NCI-H2081 (cell line): ENCODE measurements around the gene FERMT3.

ENCODE experiments used
- DNase-seq, 2 experiments: peaks; one replicate each; lab custom pipeline; 2025; lab: John Stamatoyannopoulos, UW

FERMT3 gene

DNA sequence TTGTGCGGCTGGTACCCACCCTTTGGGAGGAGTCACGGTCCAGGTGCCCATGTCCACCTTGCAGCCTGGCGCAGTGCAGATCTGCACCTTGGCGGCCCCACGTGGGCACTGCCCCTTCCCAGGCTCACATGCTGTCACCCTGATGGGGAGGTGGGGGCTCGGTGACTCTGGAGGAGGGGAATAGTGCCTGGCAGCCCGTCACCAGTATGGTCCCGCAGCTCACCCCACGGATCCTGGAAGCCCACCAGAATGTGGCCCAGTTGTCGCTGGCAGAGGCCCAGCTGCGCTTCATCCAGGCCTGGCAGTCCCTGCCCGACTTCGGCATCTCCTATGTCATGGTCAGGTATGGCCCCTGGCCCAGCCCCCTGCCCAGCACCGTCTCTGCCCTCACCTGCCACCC lies 14.3 kb downstream of the FERMT3 start:
- no peak for DNase-seq

DNA sequence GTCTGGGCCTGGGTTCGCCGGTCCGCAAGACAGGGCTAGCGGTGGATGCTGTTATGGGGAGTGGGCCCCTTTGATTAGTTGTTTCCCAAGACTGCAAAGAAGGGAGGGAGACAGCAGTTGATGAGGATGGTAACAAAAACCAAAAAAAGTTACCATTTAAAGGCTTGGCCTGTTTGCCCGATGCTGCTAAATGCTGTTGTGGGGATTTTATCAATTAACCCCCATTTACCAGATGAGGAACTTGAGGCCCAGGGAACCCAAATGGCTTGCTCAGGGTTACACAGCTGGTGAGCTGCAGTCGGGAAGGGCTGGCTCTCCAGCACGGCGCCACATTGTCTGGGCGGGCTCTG lies 16.1 kb downstream of the FERMT3 start:
- no peak for DNase-seq

DNA sequence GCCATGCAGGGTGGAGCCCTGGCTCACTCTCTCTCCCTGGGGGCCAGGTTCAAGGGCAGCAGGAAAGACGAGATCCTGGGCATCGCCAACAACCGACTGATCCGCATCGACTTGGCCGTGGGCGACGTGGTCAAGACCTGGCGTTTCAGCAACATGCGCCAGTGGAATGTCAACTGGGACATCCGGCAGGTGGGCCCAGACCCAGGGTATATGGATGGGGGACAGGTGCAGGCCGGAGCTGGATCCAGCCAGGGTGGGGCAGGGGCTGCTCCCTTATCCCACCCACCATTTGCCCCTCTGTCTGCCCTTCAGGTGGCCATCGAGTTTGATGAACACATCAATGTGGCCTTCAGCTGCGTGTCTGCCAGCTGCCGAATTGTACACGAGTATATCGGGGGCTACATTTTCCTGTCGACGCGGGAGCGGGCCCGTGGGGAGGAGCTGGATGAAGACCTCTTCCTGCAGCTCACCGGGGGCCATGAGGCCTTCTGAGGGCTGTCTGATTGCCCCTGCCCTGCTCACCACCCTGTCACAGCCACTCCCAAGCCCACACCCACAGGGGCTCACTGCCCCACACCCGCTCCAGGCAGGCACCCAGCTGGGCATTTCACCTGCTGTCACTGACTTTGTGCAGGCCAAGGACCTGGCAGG lies 16.6 kb downstream of the FERMT3 start:
- DNase-seq: no peak

DNA sequence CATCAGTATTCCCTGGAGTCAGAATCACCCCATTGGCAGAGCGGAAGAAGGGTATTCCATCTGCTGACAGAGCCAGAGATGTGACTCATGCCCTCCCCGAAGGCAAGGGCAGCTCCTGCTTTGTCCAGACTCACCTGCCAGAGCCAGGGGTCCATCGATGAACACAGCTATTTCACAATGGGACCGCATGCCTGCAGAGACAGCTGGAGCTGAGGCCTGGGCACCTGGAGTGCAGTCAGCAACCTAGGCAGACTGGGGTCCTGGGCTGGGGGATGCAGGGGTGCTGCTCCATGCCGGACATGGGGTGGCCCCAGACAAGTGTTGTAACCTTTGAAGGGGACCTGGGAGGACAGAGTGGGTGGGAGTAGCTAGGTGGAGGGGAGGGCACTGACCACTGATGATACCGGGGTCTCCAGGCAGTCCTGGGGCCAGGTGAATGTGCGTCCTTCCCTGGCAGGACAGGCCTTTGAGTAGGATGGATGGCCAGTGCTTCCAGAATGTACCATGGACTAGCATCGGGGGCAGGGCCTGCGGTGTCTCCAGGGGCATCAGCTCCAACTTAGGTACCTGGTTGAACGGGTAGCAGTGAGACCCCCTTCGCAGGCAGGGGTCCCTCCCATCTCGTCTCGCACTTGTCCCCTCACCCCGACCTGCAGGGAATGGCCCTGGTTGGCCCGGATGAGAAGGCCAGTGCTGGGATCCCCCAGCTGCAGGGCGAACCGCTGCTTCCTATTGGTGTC lies 17.8 kb downstream of the FERMT3 start:
- DNase-seq: no peak

DNA sequence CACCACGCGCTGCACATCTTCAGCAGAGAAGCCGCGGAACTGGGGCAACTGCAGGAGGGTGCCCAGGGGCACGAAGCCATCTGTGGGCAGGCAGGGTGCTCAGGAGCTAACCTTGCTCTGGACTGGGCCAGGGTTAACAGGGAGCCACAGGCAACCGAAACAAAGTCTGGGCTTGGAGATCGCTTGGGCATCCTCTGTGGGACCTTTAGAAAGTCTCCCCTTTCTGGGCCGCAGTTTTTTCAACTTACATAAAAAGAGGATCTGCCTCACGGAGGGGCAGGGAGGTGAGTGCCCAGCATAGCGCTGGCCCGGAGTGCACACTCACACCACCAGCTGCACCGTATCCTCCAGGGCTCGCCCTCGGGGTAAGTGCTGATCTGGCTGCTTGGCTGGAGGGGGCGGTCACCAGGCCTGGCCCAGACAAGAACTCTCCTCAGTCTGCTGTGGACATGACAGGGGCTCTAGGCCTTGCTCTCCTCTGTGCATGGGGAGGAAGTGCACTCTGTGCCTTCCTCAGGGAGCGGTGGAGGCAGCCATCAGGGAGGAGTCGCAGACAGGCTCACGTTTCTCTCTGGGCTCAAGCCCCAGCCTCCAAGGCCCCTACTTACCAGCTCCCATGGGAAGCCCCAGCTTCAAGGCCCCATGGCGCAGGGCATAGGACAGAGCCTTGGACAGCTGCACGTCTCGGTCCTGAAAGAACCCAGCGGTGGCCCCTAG lies 18.5 kb downstream of the FERMT3 start:
- no peak for DNase-seq

DNA sequence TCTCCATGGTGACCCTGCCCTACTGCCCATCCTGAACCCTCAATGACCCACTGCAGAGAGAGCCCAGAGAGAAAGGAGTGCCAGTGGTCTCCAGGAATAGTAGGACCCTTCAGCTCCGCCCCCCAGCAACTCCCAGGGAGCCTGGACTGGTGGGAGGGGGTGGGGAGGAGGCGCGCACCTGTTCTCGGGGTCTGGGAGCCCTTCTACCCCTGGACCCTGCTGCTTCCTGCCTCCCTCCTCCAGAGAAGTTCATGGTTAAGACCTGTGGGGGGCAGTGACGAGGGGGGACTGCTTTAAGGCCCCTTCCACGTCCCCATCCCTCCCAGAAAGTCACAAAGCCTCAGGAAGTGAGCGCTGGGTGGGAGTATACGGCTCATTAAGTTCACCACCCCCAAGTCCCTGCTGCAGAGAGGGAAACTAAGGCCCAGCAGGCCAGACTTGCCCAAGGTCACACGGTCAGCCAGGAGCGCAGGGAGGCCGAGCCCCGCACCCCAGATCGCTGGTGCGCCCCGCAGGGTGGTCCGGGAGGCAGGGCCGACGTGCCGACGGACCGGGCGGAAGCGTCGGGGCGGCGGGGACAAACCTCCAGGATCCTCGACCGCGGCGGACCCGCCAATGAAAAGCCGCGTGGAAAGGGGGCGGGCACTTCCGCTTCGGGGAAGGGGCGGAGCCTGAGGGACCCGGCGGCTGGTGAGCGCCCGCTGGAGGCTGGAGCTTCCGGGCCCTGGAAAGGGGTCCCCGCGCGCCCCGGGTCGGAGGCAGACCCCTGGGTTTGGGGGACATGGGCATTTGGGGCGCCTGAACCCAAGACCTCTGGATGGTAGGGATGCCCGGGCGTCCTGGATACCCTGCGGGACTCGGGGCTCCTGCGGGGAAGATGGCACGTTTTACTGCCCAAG lies 19.3 kb downstream of the FERMT3 start, which contains the start of the genes NUDT22 and TRPT1:
TSS of gene NUDT22 (plus strand) at position 667 of the 899 bp plus-strand sequence. CDS start 379 bp downstream, outside the sequence.
TSS of gene TRPT1 (minus strand) at position 579 of the 899 bp plus-strand sequence. CDS start at position 253, 326 bp downstream.
- peak; percentile 88 to 89 for DNase-seq

DNA sequence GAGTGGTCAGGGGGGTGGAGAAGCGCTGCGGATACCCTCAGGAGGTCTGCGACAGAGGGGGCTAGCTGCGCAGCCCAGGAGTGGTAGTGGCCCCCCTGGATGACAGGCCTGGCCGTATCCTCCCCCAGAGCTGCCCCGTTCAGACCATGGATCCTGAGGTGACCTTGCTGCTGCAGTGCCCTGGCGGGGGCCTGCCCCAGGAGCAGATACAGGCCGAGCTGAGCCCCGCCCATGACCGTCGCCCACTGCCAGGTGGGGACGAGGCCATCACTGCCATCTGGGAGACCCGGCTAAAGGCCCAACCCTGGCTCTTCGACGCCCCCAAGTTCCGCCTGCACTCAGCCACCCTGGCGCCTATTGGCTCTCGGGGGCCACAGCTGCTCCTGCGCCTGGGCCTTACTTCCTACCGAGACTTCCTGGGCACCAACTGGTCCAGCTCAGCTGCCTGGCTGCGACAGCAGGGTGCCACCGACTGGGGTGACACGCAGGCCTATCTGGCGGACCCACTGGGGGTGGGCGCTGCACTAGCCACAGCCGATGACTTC lies 20.1 kb downstream of the FERMT3 start:
- DNase-seq: peak; percentile 39 to 78

DNA sequence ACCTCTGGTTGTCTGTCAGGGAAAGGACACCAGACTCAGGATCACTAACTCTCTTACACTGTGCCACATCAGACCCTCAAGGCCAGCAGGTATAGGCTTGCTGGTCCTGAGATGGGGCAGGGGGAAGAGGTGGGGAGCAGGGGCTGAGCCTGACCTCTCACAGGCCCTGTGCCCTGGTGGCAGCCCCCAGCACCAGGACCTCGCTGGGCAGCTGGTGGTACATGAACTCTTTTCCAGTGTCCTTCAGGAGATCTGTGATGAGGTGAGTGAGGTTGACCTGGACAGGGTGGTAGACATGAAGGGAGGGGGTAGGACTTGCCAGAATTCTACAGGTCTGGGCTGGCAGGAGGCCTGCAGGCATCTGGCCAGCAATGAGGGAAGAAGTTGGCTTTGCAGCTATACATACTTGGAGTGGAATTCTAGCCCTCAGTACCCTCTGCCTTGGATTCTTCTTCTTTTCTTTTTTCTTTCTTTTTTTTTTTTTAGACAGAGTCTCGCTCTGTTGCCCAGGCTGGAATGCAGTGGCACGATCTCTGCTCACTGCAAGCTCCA lies 21.0 kb downstream of the FERMT3 start:
- DNase-seq: no peak

DNA sequence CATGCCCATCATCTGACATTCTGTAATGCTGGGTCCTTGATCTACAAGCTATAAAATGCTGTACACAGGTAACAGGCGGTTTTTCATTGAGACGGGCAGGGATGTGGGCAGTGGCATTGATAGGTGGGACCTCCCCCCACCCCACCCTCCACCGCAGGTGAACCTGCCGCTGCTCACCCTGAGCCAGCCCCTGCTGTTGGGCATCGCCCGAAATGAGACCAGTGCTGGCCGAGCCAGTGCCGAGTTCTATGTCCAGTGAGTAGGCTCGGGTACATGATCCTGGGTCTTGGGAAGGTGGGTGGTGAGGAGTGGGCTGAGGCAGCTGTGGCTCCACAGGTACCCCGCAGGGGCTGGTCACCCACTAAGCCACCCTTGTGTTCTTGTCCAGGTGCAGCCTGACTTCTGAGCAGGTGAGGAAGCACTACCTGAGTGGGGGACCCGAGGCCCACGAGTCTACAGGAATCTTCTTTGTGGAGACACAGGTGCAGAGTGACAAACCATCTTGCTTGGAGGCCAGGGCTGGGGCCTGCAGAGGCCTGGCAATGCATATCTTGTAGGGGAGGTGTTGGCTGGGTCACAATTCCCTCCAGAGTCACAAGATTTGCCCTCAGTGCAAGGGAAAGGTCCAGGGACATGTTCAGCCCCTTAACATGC lies 22.7 kb downstream of the FERMT3 start:
- DNase-seq: no peak

DNA sequence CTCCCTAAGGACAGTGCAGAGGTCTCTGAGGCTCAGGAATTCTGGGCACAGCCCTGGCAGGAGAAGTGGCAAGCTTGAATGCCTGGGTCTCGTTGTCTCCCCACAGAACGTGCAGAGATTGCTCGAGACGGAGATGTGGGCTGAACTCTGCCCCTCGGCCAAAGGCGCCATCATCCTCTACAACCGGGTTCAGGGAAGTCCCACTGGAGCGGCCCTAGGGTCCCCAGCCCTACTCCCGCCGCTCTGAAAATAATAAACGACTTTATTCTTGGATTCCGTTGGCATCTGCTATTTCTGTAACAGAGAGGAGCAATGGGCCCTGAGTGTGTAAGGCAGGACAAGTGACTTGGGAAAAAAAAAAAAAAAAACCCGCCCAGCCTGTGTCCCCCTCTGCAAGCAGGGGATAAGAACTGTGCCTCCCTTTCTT lies 23.2 kb downstream of the FERMT3 start:
- no peak for DNase-seq

DNA sequence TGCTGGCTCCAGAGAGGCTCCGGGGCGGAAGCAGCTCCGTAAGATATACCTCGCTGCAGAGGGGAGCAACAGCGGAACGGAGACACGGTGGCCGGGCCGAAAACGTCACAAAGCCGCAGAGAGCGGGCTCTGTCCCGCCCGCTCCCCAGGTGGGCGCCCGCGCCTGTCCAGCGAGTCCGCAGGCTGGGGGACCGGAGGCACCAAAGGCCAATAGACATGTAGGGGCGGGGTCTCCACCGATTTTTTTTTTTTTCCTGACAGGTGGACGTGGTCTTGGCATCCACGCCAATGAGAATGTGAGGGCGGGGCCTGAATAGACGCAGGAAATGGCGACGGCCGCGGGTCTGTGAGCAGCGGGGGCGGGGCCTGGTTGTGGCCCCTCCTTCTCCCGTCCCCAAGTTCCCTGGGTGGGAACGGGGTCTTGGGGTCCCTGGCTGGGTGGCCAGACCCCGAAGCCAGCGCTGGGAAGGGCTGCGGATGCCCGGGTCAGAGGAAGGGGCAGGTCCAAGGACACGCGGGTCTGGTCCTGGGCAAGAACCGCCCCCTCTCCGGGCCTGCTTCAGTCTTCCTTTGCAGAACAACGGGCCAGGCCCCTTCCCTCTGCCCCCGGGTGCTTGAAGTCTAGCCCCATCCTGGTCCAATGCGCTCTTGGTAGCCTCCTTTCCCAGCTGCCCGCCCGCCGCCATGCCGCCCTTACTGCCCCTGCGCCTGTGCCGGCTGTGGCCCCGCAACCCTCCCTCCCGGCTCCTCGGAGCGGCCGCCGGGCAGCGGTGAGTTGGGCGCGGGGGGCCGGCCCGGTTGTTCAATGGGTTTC lies 23.9 kb downstream of the FERMT3 start, which contains the start of gene DNAJC4:
TSS of gene DNAJC4 (plus strand) at position 378 of the 814 bp plus-strand sequence. CDS start at position 685, 307 bp downstream.
- peak; percentile 95 for DNase-seq

DNA sequence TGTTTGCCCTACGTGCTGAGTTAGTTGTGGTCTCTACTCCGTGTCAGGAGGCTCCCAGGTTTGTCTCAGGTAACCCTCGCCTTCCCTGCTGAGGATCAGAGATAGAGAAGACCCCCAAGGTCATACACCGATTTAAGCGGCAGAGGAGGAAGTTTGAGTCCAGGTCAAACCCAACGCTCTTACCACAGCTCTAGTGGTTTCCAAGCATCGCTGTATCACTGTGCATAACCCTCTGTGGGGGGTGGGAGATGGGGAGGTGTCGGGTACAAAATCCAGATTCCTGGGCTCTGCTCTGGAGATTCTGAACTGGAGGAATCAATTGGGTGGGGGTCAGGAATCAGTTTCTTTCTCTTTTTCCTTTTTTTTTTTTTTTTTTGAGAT lies 24.5 kb downstream of the FERMT3 start:
- DNase-seq: no peak

DNA sequence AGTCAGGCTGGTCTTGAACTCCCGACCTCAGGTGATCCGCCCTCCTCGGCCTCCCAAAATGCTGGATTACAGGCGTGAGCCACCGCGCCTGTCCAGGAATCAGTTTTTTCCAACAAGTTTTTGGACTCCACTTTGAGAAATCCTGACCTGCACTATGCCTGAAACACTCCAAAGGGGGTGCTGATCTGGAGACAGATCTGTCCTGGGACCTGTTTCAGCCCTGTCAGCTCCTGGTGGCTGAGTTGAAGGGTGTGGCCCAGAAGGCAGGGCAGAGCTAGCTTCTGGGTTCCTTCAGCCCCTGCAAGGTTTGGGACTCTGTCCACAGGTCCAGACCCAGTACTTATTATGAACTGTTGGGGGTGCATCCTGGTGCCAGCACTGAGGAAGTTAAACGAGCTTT lies 25.0 kb downstream of the FERMT3 start:
- DNase-seq: no peak

DNA sequence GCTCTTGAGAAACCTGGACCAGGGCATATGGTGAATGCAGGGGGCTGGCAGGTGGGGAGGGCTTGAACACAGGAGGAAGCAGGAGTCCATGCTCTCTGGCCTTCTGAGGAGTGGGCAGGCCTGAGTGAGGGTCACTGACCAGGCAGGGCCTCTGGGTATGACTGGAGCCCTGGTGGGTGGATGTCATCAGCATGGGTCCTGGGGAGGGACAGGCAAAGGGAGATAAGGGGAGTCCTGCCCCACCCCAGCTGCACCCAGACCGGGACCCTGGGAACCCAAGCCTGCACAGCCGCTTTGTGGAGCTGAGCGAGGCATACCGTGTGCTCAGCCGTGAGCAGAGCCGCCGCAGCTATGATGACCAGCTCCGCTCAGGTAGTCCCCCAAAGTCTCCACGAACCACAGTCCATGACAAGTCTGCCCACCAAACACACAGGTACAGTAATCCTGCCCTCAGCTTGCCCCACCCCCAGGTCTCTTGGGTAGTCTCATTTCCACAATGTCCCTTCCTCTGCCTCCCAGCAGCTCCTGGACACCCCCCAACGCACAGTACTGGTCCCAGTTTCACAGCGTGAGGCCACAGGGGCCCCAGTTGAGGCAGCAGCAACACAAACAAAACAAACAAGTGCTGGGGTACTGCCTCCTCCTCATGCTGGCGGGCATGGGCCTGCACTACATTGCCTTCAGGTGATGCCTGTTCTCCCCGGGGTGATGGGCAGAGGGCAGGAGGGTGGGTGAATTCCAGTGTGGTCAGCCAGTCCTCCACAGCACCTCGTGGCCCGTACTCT lies 25.9 kb downstream of the FERMT3 start:
- DNase-seq: no peak

DNA sequence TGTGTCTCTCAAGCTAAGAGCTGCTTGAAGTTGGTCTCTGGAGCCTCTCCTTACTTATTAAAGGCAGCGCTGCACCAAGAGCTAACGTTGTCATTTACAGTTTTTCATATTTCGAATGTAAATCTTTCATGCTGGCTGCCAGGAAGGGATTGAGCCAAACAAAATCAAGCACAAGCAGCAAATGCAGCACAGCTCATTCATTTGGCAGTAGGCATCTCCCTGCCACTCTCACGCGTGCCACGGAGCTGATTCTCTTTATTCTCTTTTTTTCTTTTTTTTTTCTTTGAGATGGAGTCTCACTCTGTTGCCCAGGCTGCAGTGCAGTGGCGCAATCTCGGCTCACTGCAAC lies 26.4 kb downstream of the FERMT3 start:
- DNase-seq: no peak

DNA sequence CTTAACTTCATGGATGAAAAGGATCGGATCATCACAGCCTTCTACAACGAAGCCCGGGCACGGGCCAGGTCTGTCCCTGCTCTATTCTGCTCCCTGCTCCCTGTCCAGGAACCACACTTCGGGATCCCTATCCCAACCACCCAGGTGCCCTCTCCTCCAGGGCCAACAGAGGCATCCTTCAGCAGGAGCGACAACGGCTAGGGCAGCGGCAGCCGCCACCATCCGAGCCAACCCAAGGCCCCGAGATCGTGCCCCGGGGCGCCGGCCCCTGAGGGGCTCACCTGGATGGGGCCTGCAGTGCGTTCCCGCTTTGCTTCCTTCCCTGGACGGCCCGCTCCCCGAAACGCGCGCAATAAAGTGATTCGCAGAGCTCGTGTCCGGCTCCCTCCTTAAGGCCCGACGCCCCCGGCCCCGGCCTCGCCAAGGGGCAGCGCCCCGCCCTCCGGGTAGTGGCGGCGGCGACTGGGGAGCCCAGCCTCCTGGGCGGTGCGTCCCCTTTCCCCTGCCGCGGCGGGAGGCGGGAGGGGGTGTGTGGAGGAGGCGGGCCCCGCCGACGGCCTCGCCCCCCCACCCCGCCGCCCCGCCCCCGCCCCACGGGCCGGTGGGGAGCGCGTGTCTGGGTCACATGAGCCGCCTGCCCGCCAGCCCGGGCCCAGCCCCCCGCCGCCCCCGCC lies 27.5 kb downstream of the FERMT3 start, which contains the start of gene VEGFB:
TSS of gene VEGFB (plus strand) at position 672 of the 674 bp plus-strand sequence. CDS start 250 bp downstream, outside the sequence.
- DNase-seq: peak in 1 of 2 experiments; percentile 54

DNA sequence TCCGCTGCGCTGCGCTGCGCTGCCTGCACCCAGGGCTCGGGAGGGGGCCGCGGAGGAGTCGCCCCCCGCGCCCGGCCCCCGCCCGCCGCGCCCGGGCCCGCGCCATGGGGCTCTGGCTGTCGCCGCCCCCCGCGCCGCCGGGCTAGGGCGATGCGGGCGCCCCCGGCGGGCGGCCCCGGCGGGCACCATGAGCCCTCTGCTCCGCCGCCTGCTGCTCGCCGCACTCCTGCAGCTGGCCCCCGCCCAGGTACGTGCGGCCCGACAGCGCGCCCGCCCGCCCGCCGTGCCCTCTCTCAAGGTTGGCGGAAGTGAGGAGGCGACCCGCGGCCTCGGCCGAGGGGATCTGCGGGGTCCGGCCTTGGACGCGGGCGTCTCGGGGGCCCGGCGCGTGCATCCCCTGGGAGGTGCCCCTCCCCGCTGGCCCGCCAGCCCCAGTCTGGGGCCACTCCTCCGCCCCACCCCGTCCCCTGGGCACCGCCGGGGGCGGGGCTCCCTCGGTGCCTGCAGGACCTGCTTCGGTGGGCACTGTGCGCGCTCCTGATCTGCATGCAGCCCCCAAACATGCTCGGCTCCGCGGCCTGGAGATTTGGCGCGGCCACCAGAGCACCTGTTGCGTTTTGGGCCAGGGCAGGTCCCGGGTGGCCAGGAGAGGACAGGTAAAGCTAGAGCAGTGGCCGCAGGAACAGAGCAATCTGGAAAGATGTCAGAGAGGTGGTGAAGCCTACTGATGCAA lies 28.3 kb downstream of the FERMT3 start:
- DNase-seq: peak; percentile 14 to 27
